ENCODE results near the gene ADRA2B.

- TF ChIP-seq POLR2AphosphoS5 (IDR thresholded peaks at IDR 0.05) (peak in 2 of 3 donors; percentile 10 to 35), CTCF (IDR thresholded peaks at IDR 0.05) (no peak), POLR2A (IDR thresholded peaks at IDR 0.05) (no peak)
Measured at GRCh38 chr2:96146153-96146880, 29.9 kb upstream of the ADRA2B start.

Data from stomach (tissue), 4 donors.